HepG2 (cell line): ENCODE measurements around the gene PLPP3. TPM values are rescaled to one million over a fixed set of nuclear protein-coding genes. Genes with fewer than 3 reads are reported as not detected.

ENCODE experiments used
- CBX1 ChIP-seq: IDR thresholded peaks from one replicate; pipeline ENCODE4 v1.6.1; 2016; ENCODE audit warnings: antibody characterized with exemption, low read depth
- EED ChIP-seq: sonication (generic); formaldehyde crosslinking; IDR thresholded peaks from 2 replicates; pipeline ENCODE4 v1.5.0; 2020; ENCODE audit warnings: mild to moderate bottlenecking, missing genetic modification reagents
- GFI1 ChIP-seq: sonication (generic); formaldehyde crosslinking; IDR thresholded peaks from 2 replicates; pipeline ENCODE4 v1.5.0; 2020; ENCODE audit warnings: missing genetic modification reagents, mild to moderate bottlenecking, borderline replicate concordance
- HOXD1 ChIP-seq: sonication (generic); formaldehyde crosslinking; IDR thresholded peaks from 2 replicates; pipeline ENCODE4 v1.5.0; 2020; ENCODE audit warnings: missing genetic modification reagents
- KMT2A ChIP-seq: sonication (generic); formaldehyde crosslinking; IDR thresholded peaks from 2 replicates; pipeline ENCODE4 v1.4.0; 2020; ENCODE audit warnings: missing genetic modification reagents
- MATR3 ChIP-seq: sonication (generic); formaldehyde crosslinking; IDR thresholded peaks from 2 replicates; pipeline ENCODE4 v1.4.0; 2020; ENCODE audit warnings: missing genetic modification reagents
- SALL1 ChIP-seq: sonication (generic); formaldehyde crosslinking; IDR thresholded peaks from 2 replicates; pipeline ENCODE4 v1.8.0; 2022; ENCODE audit warnings: mild to moderate bottlenecking, missing genetic modification reagents
- SNRNP70 ChIP-seq: fragments of 200-400 bp; formaldehyde crosslinking; IDR thresholded peaks from 2 replicates; pipeline ENCODE4 v1.6.1; 2017; ENCODE audit warnings: mild to moderate bottlenecking, low read depth, low read length, moderate library complexity
- TARDBP ChIP-seq: sonication (generic); formaldehyde crosslinking; IDR thresholded peaks from 2 replicates; pipeline ENCODE4 v1.8.0; 2022; ENCODE audit warnings: mild to moderate bottlenecking, missing genetic modification reagents
- TGIF2 ChIP-seq: IDR thresholded peaks from 2 replicates; pipeline ENCODE4 v1.6.1; 2016; ENCODE audit warnings: control low read depth, missing compliant biosample characterization
- ZBTB7B ChIP-seq: sonication (generic); formaldehyde crosslinking; IDR thresholded peaks from 2 replicates; pipeline ENCODE4 v1.4.0; 2020; ENCODE audit warnings: missing genetic modification reagents
- ZNF142 ChIP-seq: sonication (generic); formaldehyde crosslinking; IDR thresholded peaks from 2 replicates; pipeline ENCODE4 v1.4.0; 2020; ENCODE audit warnings: missing genetic modification reagents
- ZSCAN21 ChIP-seq: sonication (generic); formaldehyde crosslinking; IDR thresholded peaks from 2 replicates; pipeline ENCODE4 v1.8.0; 2022; ENCODE audit warnings: mild to moderate bottlenecking, missing genetic modification reagents, moderate library complexity, borderline replicate concordance
- polyA plus RNA-seq, 8 experiments: library from polyadenylated mRNA; depleted of rRNA in 3 of 8; stranded (reverse) in 7 of 8; unstranded in 1 of 8; fragments of >200 nt; fragmentation: Illumina TruSeq in 4 of 8; extraction: Trizol in 4 of 8; gene quantifications; 2 replicates each; pipeline versions ENCODE4 v1.2.1 to v1.2.3, GENCODE V29; 2011 to 2016; ENCODE audit warnings: low read depth in 4 of 8, missing spikeins in 1 of 8, mixed read lengths in 1 of 8; ENCODE audit not compliant: insufficient read depth in 1 of 8
- total RNA-seq, 5 experiments: library from RNA; depleted of rRNA; stranded (reverse); fragments of >200 nt; fragmentation: Illumina TruSeq; extraction: Trizol; gene quantifications; 2 replicates each; pipeline ENCODE4 v1.2.3, GENCODE V29; 2016; ENCODE audit warnings: low read depth in 1 of 5
- TF ChIP-seq, protein P1 (sequence below): sonication (generic); formaldehyde crosslinking; IDR thresholded peaks from 2 replicates; pipeline ENCODE4 v1.5.0; 2020; ENCODE audit warnings: mild to moderate bottlenecking, missing genetic modification reagents, borderline replicate concordance
- TF ChIP-seq, protein P2 (sequence below): sonication (generic); formaldehyde crosslinking; IDR thresholded peaks from 2 replicates; pipeline ENCODE4 v1.8.1; 2023; ENCODE audit warnings: missing genetic modification reagents, inconsistent platforms, borderline replicate concordance
- TF ChIP-seq, protein P3 (sequence below): sonication (generic); formaldehyde crosslinking; conservative IDR thresholded peaks from 2 replicates; pipeline ENCODE4 v1.5.0; 2020; ENCODE audit warnings: missing genetic modification reagents

Gene PLPP3
- total and polyA plus RNA-seq, 2 of the 13 experiments (the other 11 are each of a cell fraction or from before 2014, with no cell fraction given) = 49.7 to 65.8 TPM

DNA sequence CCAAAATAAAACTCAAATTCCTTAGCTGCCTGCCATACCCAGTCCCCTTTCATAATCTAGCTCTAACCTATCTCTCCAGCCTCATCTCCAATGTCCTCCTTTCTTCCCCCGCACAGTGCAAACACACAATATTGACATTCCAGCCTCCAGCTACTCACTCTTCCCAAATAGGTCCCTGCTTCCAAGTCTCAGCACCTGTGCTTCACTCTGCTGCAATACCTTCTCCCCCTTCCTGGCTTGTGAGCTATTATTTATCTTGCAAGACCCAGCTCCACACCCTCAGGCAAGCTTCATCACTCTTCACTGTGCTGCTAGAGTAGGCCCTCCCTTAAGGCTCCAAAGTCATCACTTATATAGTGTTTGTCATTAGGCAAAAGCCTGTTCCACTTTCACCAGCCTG is 9.7 kb downstream of the PLPP3 start (continued):
- TF ChIP-seq, protein P1, sequence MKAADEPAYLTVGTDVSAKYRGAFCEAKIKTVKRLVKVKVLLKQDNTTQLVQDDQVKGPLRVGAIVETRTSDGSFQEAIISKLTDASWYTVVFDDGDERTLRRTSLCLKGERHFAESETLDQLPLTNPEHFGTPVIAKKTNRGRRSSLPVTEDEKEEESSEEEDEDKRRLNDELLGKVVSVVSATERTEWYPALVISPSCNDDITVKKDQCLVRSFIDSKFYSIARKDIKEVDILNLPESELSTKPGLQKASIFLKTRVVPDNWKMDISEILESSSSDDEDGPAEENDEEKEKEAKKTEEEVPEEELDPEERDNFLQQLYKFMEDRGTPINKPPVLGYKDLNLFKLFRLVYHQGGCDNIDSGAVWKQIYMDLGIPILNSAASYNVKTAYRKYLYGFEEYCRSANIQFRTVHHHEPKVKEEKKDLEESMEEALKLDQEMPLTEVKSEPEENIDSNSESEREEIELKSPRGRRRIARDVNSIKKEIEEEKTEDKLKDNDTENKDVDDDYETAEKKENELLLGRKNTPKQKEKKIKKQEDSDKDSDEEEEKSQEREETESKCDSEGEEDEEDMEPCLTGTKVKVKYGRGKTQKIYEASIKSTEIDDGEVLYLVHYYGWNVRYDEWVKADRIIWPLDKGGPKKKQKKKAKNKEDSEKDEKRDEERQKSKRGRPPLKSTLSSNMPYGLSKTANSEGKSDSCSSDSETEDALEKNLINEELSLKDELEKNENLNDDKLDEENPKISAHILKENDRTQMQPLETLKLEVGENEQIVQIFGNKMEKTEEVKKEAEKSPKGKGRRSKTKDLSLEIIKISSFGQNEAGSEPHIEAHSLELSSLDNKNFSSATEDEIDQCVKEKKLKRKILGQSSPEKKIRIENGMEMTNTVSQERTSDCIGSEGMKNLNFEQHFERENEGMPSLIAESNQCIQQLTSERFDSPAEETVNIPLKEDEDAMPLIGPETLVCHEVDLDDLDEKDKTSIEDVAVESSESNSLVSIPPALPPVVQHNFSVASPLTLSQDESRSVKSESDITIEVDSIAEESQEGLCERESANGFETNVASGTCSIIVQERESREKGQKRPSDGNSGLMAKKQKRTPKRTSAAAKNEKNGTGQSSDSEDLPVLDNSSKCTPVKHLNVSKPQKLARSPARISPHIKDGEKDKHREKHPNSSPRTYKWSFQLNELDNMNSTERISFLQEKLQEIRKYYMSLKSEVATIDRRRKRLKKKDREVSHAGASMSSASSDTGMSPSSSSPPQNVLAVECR (CRISPR knock-in tag) = peak; percentile 71; the same call in 1 of the 2 replicates
- TF ChIP-seq, protein P2, sequence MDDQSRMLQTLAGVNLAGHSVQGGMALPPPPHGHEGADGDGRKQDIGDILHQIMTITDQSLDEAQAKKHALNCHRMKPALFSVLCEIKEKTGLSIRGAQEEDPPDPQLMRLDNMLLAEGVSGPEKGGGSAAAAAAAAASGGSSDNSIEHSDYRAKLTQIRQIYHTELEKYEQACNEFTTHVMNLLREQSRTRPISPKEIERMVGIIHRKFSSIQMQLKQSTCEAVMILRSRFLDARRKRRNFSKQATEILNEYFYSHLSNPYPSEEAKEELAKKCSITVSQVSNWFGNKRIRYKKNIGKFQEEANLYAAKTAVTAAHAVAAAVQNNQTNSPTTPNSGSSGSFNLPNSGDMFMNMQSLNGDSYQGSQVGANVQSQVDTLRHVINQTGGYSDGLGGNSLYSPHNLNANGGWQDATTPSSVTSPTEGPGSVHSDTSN (CRISPR knock-in tag) = no peak
- TF ChIP-seq EED (CRISPR knock-in tag) = no peak
- TF ChIP-seq TGIF2 (CRISPR knock-in tag) = peak; percentile 79
- TF ChIP-seq, protein P3, sequence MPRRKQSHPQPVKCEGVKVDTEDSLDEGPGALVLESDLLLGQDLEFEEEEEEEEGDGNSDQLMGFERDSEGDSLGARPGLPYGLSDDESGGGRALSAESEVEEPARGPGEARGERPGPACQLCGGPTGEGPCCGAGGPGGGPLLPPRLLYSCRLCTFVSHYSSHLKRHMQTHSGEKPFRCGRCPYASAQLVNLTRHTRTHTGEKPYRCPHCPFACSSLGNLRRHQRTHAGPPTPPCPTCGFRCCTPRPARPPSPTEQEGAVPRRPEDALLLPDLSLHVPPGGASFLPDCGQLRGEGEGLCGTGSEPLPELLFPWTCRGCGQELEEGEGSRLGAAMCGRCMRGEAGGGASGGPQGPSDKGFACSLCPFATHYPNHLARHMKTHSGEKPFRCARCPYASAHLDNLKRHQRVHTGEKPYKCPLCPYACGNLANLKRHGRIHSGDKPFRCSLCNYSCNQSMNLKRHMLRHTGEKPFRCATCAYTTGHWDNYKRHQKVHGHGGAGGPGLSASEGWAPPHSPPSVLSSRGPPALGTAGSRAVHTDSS (CRISPR knock-in tag) = 0 out of 2 replicates have a peak, but pooled peaks have one; percentile 33
- TF ChIP-seq CBX1 = peak; percentile 54
- peak; percentile 80 for TF ChIP-seq TARDBP (CRISPR knock-in tag)
- TF ChIP-seq KMT2A (CRISPR knock-in tag) = peak; percentile 73
- 0 out of 2 replicates have a peak, but pooled peaks have one; percentile 62 for TF ChIP-seq HOXD1 (CRISPR knock-in tag)
- peak; percentile 63; the same call in 1 of the 2 replicates for TF ChIP-seq ZSCAN21
- TF ChIP-seq SNRNP70 = no peak
- 0 out of 2 replicates have a peak, but pooled peaks have one; percentile 29 for TF ChIP-seq ZNF142 (CRISPR knock-in tag)
- peak; percentile 95 for TF ChIP-seq SALL1 (CRISPR knock-in tag)
- TF ChIP-seq MATR3 (CRISPR knock-in tag) = no peak
- peak; percentile 47; the same call in 1 of the 2 replicates for TF ChIP-seq GFI1 (CRISPR knock-in tag)
- peak; percentile 86 for TF ChIP-seq ZBTB7B (CRISPR knock-in tag)
